GM19324 (cell line): ENCODE results near the gene LRRC40.
A peak's percentile ranks its signal among the peaks of the same experiment; 100 is the strongest.
"Not testable (repeated sequence)": the region's sequence is repeated elsewhere in the genome, so short reads cannot be mapped to it uniquely, and the experiment has no call there.

Experiments used
- ATAC-seq: cut with Tn5 transposase; IDR thresholded peaks from one replicate; pipeline ENCODE4 v1.9.1; 2021; ENCODE audit warnings: mild to moderate bottlenecking, moderate library complexity; ENCODE audit not compliant: unreplicated experiment, low FRiP score

The LRRC40 gene

DNA sequence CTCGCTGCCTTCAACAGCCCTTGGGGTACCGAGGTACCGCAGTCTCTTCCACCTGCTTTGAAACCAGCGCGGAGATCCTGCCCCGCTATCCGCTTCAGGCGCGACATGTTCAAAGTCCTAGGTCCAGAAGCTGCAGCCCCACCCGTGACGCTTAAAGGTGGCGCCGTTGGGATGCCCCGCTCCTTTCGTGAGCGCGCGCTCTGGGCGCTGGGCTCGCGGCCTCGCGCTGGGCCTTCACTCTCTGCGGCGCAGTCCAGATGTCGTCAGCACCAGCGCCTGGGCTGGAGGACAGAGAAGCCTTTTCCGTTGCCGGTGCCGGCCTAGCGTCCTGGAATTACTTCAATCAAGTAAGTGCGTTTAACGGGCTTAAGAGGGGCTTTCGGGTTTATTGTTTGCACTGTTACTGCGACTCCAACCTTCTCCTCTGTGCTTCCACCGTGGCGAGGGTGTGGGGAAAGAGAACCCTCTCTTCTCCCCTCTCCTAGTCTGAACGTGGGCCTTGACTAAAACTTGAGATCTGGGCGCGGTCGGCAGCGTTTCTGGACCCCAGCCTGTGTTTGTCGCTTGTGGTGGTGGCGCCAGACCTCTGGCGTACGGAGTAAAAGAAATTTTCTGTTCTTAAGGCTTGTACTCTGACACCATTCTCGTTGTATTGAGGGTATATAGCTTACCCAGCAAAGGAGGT, at the start of gene LRRC40:
Gene LRRC40, minus strand, starts transcription at position 146 of the 685 bp plus-strand sequence. Its CDS starts 39 bp downstream, at position 107.
- peak; percentile 87 for ATAC-seq

DNA sequence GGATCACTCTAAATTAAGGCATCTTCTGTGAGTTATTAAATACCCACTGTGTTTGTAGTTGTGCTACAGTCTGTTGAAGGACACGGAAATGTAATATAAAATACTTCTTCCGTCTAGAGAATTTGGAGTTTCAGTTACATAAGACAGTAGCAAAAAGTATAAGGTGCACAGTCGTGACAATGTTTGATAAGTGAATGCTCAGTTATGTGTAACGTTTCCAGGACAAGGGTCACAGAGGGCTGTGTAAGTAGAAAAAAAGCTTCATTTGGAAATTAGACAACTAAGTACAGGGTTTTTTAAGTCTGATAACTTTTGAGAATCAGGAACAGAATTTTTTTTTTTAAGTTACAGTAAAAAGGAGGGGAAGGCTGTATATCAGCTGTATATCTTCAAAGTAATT, 43.4 kb upstream of the LRRC40 start:
- no peak for ATAC-seq

DNA sequence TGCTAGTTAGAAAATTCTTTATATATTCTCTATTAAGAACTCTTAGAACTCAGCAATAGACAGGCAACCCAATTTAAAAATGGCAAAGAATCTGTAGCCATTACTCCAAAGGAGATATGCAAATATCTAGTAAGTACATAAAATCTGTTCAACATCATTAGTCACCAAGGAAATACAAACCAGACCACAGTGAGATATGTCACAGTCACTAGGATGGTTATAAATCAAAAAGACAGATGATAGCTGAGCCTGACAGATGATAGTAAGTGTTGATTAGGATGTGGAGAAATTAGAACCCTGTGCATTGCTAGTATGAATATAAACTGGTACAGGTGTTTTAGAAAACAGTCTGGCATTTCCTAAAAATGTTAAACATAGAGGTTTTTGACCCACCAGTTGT, 42.4 kb upstream of the LRRC40 start:
- ATAC-seq, result no peak

DNA sequence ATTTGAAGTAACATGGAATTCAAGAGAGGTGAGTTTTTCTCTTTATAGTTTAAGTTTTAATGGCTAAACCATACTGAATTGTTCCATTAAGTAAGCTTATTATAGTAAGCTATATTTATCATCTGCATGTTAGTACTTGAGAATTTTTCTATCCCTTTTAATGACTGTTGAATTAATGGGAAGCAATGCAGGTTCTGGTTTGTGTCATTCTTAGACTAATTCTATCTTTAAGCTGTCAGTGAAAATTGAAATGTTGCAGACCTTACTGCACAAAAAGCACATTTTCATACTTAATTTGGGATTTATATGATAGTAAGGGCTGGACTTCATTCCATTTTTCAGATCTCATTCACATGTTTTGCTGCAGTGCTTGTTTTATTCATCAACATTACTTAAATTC, 41.7 kb upstream of the LRRC40 start:
- ATAC-seq, result no peak

DNA sequence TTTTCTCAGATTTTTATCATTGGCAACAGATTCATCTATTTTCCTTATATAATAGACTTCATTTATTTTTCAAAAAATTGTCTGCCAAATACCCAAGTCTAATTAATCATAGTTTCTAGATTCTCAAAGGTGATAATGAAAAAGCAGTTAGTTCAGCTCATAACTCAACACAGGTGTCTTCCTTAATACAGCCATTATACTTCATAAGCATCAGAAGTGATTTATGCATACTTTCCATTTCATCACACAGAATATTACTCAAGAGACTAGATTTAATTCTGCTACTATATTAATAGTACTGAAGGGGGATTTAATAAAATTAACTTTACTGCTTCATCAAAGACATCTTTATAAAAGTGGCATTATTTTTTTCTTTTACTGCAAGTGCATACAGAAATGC, 34.6 kb upstream of the LRRC40 start:
- no peak for ATAC-seq

DNA sequence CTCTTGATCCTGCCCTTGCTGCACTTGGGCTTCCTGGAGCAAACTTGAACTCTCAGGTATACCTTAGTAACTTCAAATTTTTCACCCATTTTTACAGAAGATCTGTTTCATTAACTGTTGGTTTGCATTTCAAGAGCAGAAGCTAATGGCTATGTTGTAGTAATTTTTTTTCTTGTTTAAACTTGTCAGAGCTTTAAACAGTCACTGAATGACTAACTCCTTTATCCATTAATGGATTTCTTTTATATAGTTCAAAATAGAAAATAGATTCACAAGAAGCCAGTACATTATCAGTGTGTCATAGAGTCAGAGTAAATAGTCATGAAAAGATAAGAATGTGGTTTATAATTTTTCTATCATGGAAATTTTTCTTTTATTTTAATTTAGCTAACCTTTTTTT, 29.4 kb upstream of the LRRC40 start:
- ATAC-seq, result no peak

DNA sequence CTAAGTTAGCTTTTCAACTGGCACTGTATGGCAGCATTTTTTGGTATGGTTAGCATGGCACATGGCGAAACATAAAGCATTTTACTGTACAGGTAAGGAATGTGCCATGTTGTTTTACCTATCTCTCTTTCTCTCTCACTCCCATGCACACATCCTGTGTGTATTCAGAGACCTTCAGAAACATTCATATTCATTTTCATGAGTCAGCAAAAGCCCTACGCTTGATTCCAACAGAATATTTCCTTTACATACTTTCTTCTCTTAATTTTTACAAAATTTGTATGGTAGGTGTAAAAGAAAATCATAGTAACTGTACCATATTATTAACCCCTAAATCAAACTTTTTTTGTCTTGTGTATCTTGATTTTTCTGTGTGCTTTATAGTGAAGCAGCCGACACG, 26.1 kb upstream of the LRRC40 start:
- ATAC-seq, result no peak

DNA sequence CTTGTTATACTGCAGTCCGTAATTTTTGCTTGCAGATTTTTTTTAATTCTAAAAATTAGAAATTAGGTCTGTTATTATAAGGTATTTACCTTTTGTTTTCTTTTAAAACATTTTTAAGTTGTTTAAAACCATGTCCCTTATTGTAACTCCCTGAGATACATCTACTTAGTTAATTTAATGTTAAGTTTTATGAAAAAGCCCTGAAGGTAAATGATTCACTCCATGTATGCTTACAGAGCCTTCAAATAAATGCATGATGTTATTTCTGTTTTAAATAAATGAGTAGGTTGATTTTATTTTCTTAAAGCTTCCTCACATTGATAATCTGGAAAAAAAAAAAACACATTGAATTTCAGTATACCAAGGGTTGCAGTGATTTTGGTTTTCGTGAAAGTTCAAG, 23.3 kb upstream of the LRRC40 start:
- ATAC-seq, result no peak

DNA sequence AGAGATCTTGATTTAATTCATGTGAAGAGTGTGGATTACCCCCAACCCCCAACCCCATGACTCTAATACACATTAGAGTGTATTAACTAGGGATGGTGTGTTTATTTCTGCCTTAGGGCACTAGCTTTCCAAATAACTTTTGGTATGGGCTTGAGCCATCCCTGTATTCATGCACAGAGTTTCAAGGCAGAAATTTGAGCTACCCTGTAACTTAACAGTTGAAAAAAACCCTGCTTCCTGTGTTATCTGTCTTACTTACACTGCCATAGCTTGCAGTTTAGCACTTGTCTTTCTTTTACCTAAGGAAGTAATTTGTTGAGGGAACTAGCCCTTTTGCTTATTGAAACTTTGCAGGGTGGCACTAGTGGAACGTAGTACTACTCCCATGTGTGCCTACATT, 22.1 kb upstream of the LRRC40 start:
- no peak for ATAC-seq

DNA sequence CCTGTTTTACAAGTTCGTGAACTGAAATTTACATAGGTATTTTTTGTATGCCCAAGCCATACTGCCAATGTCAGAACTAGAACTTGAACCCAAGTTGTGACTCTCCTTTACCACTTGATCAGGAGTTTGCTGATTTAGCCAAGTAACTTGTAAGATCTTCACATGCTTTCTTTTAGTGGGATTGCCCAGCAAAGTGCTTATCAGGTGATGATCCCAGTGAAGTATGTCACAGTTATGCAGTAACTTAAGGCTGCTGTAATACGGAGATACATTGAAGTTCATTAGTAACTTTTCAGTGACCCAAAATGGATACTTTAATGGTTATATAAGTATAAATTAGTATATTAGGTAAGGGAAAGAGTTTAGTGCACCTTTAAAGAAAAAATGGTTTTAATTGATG, 19.6 kb upstream of the LRRC40 start:
- ATAC-seq, result no peak

DNA sequence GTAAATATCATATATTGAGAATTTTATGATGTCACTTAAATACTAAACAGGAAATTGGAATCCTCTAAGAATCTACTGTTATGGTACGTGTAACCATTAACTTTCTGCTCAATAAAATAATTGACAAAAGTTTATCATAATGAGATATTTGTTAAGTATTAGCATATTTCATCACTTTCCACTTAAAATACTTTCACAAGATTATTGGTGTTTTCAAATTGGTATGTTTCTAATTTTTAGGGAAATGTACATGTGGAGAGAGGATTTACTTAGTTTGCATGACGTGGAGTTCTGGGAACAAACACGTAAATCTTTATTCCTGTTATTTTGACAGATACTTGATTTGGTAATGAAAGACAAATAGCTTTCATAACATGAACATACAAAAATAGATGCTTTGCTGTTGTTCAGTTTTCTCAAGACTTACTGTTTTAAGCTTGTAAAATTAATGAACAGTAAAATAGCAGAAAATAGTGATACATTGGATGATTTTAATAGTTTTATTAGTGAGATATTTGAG, 17.4 kb upstream of the LRRC40 start:
- no peak for ATAC-seq

DNA sequence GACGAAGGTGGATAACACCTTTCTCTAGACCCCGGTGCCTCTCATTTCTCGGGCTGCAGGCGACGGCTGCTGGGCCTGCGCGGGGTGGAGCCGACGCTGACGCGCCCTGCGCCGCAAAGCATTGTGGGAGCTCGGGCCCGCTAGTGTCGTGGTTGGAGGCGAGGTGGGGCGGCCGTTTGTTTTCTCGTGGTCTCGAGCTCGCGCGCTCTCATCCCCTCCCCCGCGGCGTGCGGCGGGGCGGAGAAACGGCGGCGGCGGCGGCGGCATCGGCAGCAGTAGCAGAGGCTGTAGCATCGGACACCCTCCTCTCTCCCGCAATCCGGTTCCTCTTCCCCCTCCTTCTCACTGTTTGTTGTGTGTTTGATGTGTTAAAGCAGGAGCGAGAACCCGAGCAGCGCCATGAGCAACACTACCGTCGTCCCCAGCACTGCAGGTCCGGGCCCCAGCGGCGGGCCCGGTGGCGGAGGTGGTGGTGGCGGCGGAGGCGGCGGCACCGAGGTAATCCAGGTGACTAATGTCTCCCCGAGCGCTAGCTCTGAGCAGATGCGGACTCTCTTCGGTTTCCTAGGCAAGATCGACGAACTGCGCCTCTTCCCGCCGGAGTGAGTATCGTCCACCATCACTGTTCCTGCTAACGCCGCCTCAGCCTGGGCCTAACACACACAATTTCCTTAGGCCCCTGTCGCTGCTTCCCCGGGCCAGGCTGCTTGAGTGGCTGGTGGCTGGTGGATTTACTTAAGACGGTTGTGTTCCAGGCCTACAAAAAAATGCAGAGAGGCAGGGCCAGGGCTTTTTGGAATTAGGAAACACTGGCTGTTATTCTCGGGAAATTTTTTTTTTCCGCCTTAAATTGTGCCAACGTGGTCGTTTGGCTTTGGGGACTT, 16.1 kb upstream of the LRRC40 start, which contains the start of gene SRSF11:
Gene SRSF11, plus strand, starts transcription at position 143 of the 884 bp plus-strand sequence. Its CDS starts 257 bp downstream, at position 400.
- ATAC-seq, result peak; percentile 94

DNA sequence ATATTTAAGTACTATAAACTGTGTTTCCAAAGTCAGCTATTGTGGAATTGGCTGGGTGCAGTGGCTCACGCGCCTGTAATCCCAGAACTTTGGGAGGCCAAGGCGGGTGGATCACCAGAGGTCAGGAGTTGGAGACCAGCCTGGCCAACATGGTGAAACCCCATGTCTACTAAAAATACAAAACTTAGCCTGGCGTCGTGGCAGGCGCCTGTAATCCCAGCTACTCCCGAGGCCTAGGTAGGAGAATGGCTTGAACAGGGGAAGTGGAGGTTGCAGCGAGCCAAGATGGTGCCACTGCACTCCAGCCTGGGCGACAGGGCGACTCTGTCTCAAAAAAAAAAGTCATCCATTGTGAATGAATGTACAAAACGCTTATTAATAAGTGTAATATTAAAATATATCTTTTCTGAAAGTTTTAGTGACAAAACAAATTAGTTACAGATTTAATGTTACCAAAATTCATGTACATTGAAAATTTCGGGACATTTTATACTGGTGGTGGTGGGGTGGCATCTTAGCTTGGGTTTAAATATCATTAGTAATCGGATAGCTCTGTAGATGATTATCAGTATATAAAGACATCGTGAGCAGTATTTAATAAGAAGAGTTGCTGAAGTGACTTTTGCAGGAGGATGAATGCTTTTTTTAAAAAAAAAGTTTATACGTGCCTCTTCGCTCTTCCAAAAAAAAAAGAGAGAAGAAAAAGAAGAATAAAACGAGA, 15.3 kb upstream of the LRRC40 start:
- ATAC-seq, result no peak

DNA sequence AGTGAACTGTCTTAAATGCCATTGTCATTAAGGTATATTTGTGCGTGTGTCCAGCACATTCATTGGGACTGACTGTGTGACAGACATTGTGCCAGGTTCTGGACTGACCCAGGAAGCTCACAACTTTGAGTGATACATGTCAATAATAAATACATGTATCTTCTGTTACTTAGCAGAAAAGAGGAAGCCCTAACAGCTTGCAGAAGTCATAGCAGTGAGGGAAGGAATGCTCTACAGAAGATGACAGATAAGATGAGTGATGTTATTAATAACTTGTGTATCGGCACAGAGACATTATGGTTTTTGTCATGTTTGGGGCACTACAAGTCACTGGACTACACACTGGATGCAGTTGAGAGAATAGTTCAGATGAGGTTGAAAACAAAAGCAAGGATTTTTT, 14.6 kb upstream of the LRRC40 start:
- ATAC-seq, result no peak

DNA sequence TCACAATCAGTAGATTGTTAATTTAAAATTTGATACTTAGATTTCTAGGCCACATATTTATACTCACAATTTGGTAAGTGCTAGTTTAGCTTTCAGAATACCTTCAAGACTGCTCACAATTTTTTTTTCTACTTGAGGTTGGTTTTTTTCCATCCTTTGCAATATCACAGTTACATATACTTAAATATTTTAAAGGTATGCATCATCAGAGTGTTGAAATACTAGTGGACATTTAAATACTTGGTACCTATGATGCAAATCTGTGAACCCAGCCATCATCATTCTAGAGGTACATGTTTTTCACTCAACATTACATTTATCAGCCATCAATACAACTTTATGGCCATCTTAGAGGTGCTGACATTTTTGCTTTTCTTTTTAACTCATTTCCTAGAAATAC, 6.2 kb upstream of the LRRC40 start:
- no peak for ATAC-seq

DNA sequence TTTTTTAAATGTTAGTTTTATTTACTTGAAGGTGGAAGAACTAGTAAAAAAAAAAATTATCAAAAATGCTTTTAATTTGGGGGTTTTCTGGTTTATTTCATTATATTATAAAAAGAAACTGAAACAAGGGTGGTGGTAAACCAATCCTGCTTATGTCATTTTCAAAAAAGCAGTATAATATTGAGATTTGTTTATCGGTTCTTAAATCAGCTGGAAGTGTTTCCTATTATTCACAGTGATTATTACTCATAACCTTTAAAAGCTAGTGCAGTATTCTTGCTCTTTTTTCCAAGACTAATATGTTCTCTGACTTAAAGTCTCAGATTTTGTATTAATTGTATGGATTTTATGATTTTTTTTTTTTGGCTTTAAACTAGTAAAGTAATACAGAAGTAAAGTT, 5.4 kb upstream of the LRRC40 start:
- no peak for ATAC-seq

DNA sequence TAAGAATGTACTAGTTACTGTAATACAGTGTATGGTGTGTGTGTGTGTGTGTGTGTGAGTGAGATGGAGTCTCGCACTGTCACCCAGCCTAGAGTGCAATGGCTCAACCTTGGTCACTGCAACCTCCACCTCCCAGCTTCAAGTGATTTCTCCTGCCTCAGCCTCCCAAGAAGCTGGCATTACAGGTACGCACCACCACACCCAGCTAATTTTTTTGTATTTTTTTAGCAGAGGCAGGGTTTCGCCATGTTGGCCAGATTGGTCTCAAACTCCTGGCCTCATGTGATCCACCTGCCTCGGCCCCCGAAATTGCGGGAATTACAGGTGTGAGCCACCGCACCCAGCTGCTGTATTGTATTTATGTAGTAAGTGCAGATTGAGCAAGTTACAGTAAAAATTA, 2.9 kb upstream of the LRRC40 start:
- no peak for ATAC-seq

DNA sequence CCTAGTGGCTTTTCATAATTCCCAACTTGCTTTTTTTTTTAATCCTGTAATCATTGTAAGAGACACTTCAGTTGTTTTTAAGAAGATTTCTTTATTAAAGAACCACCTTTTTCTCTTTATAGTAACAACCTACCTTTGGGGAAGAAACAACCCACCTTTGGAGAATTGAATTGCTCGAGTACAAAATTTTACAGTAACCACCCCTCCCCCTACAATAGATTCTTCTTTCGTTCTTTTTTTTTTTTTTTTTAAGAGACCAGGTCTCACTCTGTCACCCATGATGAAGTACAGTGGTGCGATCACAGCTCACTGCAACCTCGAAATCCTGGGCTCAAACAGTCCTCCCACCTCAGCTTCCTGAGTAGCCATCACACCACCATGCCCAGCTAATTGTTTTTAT, 2.1 kb upstream of the LRRC40 start:
- ATAC-seq, result no peak

DNA sequence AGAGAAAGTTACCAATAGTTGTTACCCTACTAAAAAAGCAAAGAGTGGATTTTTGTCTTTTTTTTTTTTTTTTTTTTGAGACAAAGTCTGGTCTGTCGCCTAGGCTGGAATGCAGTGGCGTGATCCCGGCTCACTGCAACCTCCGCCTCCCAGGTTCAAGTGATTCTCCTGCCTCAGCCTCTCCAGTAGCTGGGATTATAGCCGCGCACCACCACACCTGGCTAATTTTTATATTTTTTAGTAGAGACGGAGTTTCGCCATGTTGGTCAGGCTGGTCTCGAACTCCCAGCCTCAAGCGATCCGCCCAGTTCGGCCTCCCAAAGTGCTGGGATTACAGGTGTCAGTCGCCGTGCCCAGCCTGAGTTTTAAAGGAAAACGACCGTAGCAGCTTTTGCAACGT, 1.5 kb upstream of the LRRC40 start:
- not testable (repeated sequence) for ATAC-seq

DNA sequence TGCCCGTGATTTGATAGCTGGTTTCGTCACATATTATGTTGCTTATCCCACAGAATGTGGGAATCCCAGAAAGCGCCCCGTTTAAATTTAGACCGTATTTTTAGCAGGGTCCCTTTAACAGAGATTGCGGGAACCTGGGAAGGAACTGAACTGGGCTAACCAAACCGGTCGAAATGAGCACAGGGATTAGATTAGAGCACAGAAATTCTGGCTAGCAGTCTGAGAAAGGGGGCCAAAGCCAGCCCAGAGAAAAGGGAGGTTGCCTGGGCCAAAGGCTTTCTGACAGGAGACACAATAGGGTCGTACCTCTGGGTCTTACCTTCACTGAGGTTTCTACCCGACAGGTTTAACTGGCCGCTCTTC, 327 bp downstream of the LRRC40 start:
- peak; percentile 37 for ATAC-seq

DNA sequence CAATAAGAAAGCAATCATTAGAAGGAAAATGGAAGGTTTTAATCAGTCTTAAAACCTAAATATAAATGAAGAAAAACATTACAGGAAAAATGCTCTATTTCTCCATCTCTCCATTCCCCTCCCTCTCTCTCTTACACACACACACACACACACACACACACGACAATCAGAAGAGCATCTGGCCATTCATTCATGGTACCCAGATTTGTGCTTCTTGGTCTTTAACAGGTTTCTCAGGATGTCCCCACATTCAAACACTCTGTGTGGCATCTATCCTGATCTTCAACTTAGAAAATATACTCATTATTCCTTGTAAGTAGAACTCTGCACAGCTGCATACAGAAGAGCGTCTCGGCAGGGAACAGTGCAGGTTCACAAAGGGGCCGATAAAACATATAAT, 779 bp downstream of the LRRC40 start:
- no peak for ATAC-seq
